K562 (cell line): Measurements from ENCODE around the gene SLC22A9.

Source experiments
- CEBPB ChIP-seq: fragments of 450-650 bp; IDR thresholded peaks from 2 replicates; pipeline ENCODE4 v1.6.1; 2016; ENCODE audit warnings: missing genetic modification characterization, missing compliant biosample characterization
- CTCF ChIP-seq, 3 experiments: IDR thresholded peaks in 2 of 3; conservative IDR thresholded peaks in 1 of 3; 2 replicates each; pipeline ENCODE4 v1.5.1; 2011 to 2012; ENCODE audit warnings: low read length in 3 of 3, mild to moderate bottlenecking in 3 of 3, control low read depth in 2 of 3, improper control_type of control experiment in 1 of 3, inconsistent platforms in 1 of 3, low read depth in 1 of 3, mixed read lengths in 1 of 3, moderate library complexity in 1 of 3; ENCODE audit not compliant: insufficient read depth in 2 of 3
- EHMT2 ChIP-seq: fragments of 450-650 bp; IDR thresholded peaks from 2 replicates; pipeline ENCODE4 v1.6.1; 2018; ENCODE audit warnings: antibody characterized with exemption
- HDAC2 ChIP-seq: fragments of 450-650 bp; IDR thresholded peaks from 2 replicates; pipeline ENCODE4 v1.6.1; 2016; ENCODE audit warnings: mild to moderate bottlenecking
- KAT7 ChIP-seq: sonication (generic); formaldehyde crosslinking; IDR thresholded peaks from 2 replicates; pipeline ENCODE4 v1.8.0; 2022; ENCODE audit warnings: missing genetic modification reagents, mild to moderate bottlenecking, borderline replicate concordance
- POLR2A ChIP-seq: fragments of 450-650 bp; conservative IDR thresholded peaks from 2 replicates; pipeline ENCODE4 v1.6.1; 2016
- POLR2AphosphoS5 ChIP-seq: IDR thresholded peaks from 2 replicates; pipeline ENCODE4 v1.6.1; 2011; ENCODE audit warnings: mild to moderate bottlenecking, low read depth, low read length, moderate library complexity; ENCODE audit not compliant: control insufficient read depth, insufficient read depth
- POLR3G ChIP-seq: IDR thresholded peaks from 2 replicates; pipeline ENCODE4 v1.6.1; 2011; ENCODE audit not compliant: insufficient read length, insufficient replicate concordance; ENCODE audit errors: extremely low read depth
- SIRT6 ChIP-seq: IDR thresholded peaks from one replicate; pipeline ENCODE4 v1.6.1; 2012; ENCODE audit warnings: low read depth, mild to moderate bottlenecking, control low read depth, inconsistent platforms, low read length, moderate library complexity
- TCF7L2 ChIP-seq: fragments of 150-350 bp; IDR thresholded peaks from 2 replicates; pipeline ENCODE4 v1.6.1; 2016; ENCODE audit warnings: low read depth, mild to moderate bottlenecking, low read length, moderate library complexity
- ZBTB17 ChIP-seq: fragments of 450-650 bp; formaldehyde crosslinking; IDR thresholded peaks from 2 replicates; pipeline ENCODE4 v1.4.0; 2020; ENCODE audit warnings: mild to moderate bottlenecking
- ZHX1 ChIP-seq: fragments of 150-350 bp; conservative IDR thresholded peaks from 2 replicates; pipeline ENCODE4 v1.6.1; 2014; ENCODE audit warnings: low read length

GRCh38 chr11:63369971-63370588 lies 495 bp downstream of the SLC22A9 start:
- TF ChIP-seq HDAC2 (no peak), POLR2A (no peak), POLR2AphosphoS5 (no peak), TCF7L2 (no peak), CTCF (IDR thresholded peaks at IDR 0.05 in 2 of 3, conservative IDR thresholded peaks at IDR 0.05 in 1 of 3; ENCODE audit: insufficient read depth in 2 of 3, low read depth in 1 of 3, low read length in 3 of 3) (no peak), EHMT2 (no peak), POLR3G (no peak), SIRT6 (no peak), ZBTB17 (no peak), KAT7 (CRISPR knock-in tag) (no peak), CEBPB (tag) (no peak), ZHX1 (no peak)
